Sciatic nerve (tissue), 2 donors: ENCODE measurements around the gene NDUFS5. TPM values are rescaled to one million over a fixed set of nuclear protein-coding genes. Genes with fewer than 3 reads are reported as not detected.
A peak's percentile ranks its signal among the peaks of the same experiment; 100 is the strongest.
"Not testable (repeated sequence)": the region's sequence is repeated elsewhere in the genome, so short reads cannot be mapped to it uniquely, and the experiment has no call there.

Experiments
- ATAC-seq: fragments of 200-7000 bp; cut with Tn5 transposase; one replicate; pipeline ENCODE4 v1.9.1; 2020; ENCODE audit warnings: mild to moderate bottlenecking, moderate library complexity
- DNase-seq: peaks from one replicate; pipeline ENCODE4 v3.0.0-alpha.2; 2020; ENCODE audit warnings: low spot score
- intact Hi-C: fragments of 100-400 bp; cut with DNase I; formaldehyde crosslinking; loops from one replicate; pipeline ENCODE4 v1.14.2; 2022
- total RNA-seq: library from RNA; stranded (reverse); fragmentation: NEBNext Ultra II Directional; extraction: Animal tissue kit (Norgen Biotek cat#: 25700); gene quantifications from one replicate; pipeline ENCODE4 v1.2.1, GENCODE V29; 2021
- donor health status: DM: no; HTN: no; CAD: no.
- donor health status: DM: no; HTN: no; CAD: no.

Gene NDUFS5
- total RNA-seq, 1 donor from 2014 or later = 149 TPM

DNA sequence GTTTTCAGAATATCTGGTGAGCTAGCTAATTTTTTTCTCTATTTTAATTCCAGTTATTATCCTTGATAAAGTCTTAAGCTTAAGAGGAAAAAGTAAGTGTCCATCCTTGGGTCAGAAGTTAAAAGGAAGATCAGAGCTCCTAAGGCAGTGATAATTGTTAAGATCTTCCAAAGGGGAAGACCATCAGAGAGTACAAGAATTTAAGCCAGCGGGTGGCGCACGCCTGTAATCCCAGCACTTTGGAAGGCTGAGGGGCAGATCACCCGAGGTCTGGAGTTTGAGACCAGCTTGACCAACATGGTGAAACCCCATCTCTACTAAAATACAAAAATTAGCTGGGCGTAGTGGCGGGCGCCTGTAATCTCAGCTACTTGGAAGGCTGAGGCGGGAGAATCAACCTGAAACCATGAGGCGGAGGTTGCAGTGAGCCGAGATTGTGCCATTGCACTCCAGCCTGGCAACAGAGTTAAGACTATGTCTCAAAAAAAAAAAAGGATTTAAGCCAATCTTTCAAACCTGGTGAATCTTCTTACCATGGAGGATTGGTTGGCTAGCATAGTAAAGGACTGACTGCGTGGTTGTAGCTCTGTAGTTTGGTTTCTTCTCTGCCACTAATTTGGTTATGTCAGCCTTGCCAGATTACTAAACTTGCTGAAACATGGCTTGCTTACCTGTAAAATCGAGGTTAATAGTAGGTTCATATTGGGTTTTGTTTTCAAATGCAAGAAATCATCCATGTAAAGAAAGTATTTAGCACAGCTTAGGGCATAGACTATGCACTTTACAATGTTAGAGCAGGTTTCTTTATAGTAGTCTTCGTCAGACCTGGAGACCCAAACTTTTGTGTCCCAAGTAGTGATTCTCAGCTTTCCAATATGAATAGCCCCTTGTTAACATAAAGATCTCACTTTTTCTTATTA, 19.2 kb upstream of the NDUFS5 start:
- intact Hi-C loops = no loop called here
- no peak for DNase-seq
- no peak for ATAC-seq

DNA sequence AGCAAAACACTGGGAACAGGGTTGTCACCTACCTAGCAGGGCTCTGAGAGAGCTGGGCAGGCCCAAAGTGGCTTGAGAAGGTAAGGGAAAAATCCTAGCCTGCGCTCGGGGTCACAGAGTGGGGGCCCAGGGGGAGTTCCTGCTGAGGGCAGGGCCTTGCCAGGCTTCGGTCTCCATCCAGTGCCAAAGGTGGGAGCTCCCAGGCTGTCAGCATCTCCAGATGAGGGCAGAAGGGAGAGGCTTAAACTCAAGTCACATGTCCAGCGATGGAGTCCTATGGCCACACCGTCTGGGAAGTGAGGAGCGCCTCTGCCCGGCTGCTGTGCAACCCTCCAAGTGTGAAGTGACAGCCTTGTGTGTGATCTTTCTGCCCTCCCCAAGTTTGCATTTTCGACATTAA, 11.2 kb upstream of the NDUFS5 start:
- DNase-seq, intact Hi-C loops, ATAC-seq: not testable (repeated sequence)

- ATAC-seq = no peak
- peak; percentile 13 for DNase-seq
- intact Hi-C loops = no loop called here
Measured at GRCh38 chr1:39016604-39017171, 9.5 kb upstream of the NDUFS5 start.

- ATAC-seq (no peak), DNase-seq (no peak)
- intact Hi-C loops = no loop called here
Measured at GRCh38 chr1:39017266-39017665, 8.9 kb upstream of the NDUFS5 start.

DNA sequence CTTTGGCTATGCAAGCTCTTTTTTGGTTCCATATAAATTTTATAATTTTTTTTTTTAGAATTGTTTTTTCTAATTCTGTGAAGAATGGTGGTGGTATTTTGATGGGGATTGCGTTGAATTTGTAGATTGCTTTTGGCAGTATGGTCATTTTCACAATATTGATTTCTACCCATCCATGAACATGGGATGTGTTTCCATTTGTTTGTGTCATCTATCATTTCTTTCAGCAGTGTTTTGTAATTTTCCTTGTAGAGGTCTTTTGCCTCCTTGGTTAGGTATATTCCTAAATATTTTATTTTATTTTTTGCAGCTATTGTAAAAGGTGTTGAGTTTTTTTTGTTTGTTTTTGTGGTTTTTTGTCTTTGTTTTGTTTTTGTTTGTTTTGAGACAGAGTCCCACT, 5.7 kb upstream of the NDUFS5 start:
- ATAC-seq, DNase-seq, intact Hi-C loops: not testable (repeated sequence)

GRCh38 chr1:39021426-39021825, 4.7 kb upstream of the NDUFS5 start:
- ATAC-seq (no peak), DNase-seq (no peak)
- intact Hi-C loops = no loop called here

GRCh38 chr1:39023140-39023539, 3.0 kb upstream of the NDUFS5 start:
- DNase-seq = no peak
- intact Hi-C loops = no loop called here
- no peak for ATAC-seq

DNA sequence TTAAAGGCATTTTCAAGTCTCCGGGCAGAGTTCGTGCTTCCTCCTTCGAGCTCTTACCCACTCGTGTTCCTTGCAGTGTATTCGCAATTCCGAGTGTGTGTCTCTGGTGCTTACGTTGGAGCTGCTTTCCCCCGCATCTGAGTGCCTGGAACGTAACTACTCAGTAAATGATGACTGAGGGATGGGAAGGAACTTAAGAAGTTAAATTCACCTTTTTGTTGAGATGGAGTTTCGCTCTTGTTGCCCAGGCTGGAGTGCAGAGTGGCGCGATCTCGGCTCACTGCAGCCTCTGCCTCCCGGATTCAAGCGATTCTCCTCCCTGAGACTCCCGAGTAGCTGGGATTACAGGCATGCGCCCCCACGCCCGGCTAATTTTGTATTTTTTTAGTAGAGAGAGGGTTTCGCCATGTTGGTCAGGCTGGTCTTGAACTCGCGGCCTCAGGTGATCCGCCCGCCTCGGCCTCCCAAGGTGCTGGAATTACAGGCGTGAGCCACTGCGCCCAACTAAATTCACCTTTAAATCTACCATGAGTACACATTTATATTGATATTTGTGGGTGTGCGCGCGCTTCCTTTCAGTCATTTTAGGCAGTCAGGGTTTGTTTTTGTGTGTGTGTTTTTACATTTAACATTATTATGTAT, 837 bp downstream of the NDUFS5 start:
- intact Hi-C loops = no loop called here
- ATAC-seq (no peak), DNase-seq (no peak)

DNA sequence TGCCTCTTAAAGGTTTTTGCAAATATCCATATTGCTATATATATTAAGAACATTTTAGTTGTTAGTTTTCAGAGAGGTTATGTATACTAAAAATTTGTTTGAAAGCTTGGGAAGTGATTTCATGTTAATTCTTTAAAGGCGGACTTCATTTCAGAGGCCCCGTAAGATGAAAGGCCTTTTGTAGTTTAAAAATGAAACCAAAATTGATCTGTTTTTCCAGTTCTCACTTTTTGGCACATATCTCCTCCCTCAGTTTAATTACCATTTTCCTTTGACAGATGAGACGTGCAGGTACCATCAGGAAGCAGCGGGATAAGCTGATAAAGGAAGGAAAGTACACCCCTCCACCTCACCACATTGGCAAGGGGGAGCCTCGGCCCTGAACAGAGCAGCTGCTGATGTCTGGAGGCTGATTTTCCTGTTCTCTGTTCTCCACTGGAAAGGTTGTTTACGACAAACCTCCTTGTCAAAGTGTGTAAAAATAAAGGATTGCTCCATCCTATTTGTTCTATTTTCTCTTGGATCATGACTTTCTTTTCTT, 8.0 kb downstream of the NDUFS5 start:
- DNase-seq = no peak
- ATAC-seq = no peak

GRCh38 chr1:39036678-39037077, 10.5 kb downstream of the NDUFS5 start:
- ATAC-seq (no peak), DNase-seq (no peak)
- intact Hi-C loops = no loop called here

More for the DNA sequence above, 8.0 kb downstream of the NDUFS5 start:
- intact Hi-C loops = no loop called here

DNA sequence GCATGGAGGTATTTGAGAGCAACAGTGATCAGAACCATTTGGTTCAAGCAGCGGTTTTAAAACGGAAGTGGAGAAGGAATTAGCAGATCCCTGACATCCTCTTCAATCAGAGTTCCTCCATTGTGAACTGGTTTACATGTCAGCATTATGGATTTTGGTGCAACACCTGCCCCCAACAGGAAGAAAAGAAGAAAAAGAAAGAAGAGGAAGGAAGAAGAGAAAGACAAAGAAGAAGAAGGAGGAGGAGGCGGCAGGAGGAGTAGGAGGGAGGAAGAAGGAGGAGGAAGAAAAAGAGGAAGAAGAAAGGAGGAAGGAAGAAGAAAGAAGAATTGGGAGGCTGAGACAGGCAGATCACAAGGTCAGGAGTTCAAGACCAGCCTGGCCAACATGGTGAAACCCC, 17.4 kb downstream of the NDUFS5 start:
- DNase-seq (no peak), ATAC-seq (no peak)
- intact Hi-C loops = no loop called here

DNA sequence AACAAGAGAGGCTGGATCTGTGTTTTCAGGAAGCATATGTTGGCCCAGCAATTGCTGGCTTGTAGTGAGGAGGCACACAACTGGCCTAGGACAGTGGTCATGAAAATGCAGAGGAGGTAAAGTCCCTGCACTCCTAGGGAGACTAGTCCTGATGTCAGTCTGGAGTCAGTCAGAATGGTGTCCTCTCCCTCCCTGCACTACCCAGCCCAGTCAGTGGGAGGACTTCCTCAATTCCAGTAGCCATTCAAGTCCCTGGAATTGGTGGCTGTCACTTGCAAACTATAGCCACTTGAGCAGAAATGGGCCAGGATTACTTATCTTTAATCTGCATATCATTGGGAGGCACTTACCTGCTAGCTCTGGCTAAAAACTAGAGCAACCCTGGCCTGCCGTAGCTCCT, 18.6 kb downstream of the NDUFS5 start:
- ATAC-seq (no peak), DNase-seq (no peak)
- intact Hi-C loops = no loop called here

DNA sequence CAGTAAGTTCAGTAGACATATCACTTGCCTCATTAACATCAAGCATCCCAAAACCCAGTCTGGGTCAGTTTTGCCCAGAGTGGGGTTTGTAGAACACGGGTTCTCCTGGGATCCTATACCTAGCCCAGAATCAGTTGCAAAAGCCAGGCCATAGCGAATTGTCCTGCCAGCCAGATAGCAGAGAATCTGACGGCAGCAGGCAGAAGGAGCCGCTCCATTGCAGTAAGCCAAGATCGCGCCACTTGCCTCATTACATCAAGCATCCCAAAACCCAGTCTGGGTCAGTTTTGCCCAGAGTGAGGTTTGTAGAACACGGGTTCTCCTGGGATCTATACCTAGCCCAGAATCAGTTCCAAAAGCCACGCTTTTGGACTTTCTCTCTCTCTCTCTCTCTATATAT, 19.1 kb downstream of the NDUFS5 start:
- DNase-seq (no peak), ATAC-seq (no peak)
- intact Hi-C loops = no loop called here

DNA sequence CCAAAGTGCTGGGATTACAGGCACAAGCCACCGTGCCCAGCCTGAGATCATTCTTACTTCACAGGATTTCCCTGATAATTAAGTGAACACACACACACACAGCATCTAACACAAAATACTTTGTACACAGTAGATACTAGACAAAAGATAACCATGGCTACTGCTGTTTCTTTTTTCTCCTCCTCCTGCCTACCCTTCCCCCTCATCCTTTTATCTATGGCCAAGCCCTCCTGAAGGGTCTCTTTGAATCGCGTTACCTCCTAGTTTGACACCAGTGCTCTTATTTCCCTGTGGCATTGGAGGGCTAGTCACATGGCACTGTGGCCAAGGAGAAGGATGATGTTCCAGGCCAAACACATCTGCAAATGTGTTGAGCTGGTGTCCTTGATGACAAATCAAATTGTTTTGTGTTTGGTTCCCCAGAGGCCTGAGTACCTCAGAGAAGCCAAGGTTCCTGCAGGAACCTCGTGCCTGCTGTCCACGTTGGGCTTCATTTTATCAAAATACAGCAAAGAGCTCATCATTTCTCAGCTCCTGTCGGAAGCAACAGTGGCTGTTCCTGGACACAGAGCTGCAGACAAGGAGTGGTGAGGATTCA, 20.6 kb downstream of the NDUFS5 start:
- peak; percentile 9 for ATAC-seq
- DNase-seq = no peak
- intact Hi-C loops = no loop called here

DNA sequence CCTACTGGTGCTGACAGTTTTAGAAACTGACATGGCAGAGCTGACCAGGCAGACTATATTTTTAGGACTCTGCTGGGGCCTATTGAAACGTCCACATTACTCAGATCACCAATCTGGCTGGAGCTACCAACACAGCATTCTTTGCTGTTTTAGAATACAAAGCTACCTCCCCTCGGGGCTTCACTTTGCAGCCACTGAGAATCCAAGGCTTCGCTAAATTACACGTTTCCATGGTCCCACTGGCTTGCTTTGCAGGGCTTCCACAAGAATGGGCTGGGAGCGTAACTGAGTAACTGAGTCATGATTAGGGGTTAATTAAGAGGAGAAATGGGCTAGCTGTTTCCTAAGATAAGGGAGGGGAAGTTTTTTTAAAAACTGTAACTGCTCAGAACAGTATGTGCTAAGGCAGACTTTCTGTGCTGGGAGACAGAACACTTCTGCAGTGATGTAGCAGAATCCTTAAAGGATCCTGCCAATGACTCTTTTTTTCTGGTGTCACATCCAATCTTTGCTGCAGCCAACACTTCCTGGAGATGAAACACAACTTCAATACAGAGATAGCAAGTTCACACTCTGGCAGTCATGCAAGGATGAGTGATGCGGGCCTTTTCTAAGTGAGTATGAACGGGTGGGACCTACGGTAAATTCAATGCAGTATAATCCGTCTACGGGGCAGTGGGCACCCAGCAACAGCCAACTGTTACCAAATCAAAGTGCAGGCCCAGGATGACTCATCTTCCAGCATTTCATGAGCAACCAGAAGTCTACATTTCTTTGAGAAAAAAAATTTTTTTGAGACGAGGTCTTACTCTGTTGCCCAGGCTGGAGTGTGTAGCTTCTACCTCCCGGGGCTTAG, 21.5 kb downstream of the NDUFS5 start:
- intact Hi-C loops = no loop called here
- ATAC-seq (peak; percentile 91), DNase-seq (no peak)

GRCh38 chr1:39048745-39049370, 22.7 kb downstream of the NDUFS5 start:
- no peak for ATAC-seq
- intact Hi-C loops = no loop called here
- DNase-seq = no peak

DNA sequence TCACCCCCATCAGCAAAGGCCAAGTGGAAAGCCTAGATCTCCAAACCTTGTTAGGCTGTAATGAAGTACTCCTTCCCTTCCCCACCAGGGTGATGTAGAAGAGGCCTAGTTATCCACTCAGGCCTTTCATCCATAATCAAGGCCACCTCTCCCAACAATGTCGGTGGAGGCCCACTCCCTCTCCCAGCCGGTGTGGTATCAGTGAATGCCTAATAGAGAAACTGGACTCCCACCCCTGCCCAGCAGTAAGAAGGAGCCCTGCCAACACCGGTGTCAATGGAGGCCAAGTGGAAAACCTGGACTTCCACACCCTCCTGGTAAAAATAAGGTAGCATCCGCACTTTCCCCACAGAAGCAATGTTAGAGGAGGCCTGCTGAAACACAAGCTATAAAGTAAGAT, 23.9 kb downstream of the NDUFS5 start:
- no peak for DNase-seq
- intact Hi-C loops = no loop called here

GRCh38 chr1:39051193-39051850, 25.2 kb downstream of the NDUFS5 start:
- DNase-seq, intact Hi-C loops, ATAC-seq: not testable (repeated sequence)

More for the DNA sequence above, 23.9 kb downstream of the NDUFS5 start:
- ATAC-seq = no peak
